GM21786 (cell line): Measurements from ENCODE around the gene GDF3.
"Not testable (repeated sequence)": the region's sequence is repeated elsewhere in the genome, so short reads cannot be mapped to it uniquely, and the experiment has no call there.

ENCODE experiments used
- ATAC-seq: cut with Tn5 transposase; IDR thresholded peaks from one replicate; pipeline ENCODE4 v1.9.1; 2021; ENCODE audit not compliant: unreplicated experiment

GDF3 gene

DNA sequence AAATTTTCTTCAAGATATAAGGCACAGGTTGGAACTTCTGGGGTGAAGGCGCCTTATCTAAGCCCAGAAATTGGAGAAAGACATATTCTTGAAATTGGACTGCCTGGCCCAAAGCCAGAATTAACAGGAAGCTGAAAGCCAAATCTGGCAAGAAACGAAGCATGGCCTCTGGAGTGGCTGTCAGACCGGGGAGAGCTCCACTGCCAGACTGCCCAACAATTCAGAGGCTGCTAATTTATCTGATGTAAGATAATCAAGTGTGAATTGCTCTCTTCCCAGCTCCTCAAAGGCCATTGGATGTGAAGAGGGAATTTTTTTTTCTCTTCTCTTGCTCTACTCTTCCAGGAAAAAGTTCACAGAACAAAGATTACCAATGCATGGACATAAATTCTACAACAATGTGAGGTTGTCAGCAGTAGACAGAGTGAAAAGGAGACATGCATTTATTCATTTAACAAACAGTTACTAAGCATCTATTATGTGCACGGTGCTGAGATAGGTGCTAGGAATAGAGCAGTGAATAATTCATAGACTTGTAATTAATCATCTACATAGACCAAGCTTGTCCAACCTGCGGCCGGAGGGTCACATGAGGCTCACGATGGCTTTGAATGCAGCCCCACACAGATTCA, at the start of gene GDF3:
TSS of gene GDF3 (minus strand) at position 210 of the 632 bp plus-strand sequence. CDS start at position 163, 47 bp downstream.
- ATAC-seq = no peak

DNA sequence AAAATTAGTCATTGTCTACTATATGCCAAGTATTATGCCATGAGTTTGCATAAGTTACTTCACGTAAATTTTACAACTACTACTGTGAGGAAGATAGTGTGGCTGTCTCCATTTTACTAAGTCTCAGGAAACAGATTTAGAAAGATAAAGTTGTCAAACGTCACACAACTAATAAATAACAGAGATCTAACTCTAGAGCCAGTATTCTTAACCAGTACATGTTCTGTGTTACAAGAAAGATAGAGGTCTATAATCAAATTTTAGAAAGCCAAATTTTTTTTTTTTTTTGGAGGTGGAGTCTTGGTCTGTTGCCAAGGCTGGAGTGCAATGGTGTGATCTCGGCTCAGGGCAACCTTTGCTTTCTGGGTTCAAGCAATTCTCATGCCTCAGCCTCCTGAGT, 37.4 kb upstream of the GDF3 start:
- no peak for ATAC-seq

DNA sequence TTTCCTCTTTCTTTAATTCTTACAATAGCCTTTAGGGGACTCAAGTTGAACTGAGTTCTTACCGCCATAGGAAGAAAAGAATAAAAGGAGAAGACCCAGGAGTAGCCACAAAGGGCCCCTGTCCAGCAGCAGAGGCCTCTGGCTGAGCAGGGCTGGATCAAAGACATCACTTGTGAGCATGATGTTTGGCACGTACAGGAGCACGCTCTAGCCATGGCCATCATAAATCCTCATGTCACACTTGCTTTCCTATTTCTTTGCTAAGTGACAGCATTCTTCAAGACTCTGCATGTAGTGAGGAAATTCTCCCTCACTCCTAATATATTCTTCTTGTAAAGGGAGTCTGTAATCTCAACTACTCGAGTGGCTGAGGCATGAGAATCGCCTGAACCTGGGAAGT, 35.9 kb upstream of the GDF3 start:
- no peak for ATAC-seq

DNA sequence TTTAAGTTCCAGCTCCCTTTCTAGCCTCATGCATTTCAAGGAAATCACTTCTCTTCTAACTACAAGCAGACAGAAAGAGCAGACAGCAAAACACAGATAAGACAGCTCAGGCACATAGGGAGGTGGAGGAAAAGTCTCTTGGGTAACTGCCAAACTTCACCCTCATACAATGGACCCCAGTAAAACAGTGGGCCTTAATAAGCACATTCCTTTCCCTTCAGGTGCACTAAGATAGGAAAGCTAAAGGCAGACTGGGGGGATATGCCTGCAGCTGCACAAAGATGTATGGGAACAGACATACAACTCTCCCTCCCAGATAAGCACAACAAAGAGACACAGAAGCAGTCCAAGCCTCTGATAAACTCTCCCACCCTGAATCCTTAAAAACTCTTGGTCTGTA, 35.4 kb upstream of the GDF3 start:
- not testable (repeated sequence) for ATAC-seq

DNA sequence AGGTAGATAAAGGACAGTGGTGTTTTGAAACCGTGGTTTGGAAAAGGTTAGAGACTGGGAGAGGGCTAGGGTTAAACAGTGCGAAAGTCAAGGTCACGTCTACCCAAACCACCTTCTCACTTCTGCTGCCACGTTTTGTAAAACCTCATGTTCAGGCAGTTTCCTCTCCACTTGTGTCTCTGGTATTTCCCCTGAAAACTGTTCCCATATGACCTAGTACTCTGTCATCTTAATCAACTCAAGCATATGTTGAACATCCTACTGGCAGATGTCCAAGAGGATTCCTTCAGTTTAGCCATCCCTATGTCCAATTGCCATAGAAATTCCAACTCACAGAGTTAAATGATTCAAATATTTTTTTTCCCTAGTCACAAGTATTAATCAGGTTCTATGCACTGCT, 34.2 kb upstream of the GDF3 start:
- ATAC-seq = no peak

DNA sequence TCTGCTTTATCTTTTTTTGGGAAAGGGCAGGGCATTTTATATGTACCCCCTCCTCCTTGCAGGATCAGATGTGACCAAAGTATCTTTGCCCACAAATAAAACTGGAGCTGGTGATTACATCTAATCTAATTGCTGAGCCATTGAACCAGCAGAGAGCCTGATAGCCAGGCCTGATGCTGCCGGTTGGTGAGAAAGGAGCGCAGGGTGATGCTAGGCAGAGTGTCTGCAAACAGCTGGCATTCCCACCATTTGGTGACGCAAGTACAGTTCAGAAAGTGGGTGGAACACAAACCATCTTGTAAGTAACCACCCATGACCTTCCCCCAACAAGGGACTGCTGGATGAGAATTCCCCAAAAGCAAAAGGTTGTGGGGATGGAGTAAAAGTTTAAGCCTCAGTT, 28.4 kb upstream of the GDF3 start:
- ATAC-seq = no peak

DNA sequence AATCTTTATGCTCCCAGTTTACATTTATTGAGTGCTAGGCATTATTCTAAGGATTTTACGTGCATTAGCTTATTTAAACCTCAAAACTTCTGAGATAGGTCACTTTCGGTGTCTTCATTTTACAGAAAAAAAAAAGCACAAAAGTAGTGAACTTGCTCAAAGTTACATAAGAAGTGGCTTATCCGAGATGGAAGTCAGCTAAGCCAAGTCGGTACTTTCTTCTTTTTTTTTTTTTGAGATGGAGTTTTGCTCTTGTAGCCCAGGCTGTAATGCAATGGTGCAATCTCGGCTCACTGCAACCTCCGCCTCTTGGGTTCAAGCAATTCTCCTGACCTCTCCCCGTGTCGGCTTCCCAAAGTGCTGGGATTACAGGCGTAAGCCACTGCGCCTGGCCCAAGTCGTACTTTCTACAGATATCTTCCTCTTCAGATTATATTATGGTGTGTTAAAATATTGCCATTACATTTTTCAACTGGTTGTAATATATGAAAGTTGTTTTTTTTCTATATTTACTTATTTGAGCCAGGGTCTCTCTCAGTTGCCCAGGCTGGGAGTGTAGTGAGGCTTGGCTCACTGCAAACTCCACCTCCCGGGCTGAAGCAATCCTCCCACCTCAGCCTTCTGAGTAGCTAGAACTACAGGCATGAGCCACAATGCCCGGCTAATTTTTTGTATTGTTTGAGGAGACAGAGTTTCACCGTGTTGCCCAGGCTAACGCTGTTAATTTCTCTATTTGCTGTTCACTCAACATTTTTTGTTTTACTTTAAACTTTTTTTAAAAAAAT, 24.6 kb upstream of the GDF3 start:
- no peak for ATAC-seq

DNA sequence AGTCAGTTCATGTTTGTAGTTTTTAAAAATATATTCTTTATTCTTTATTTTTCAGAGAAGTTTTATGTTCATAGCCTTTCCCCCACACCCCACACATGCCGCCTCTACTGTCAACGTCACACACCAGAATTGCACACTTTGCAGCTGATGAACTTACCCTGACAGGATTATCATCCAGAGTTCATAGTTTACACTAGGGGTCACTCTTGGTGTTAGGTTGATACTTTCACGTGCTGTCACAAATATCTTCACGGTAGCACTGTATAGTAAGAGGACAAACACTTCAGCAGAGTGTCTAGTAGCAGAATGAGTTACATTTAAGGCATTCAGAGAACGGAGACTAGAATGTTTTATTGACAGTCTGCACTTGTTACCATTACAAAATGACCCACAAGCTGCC, 20.8 kb upstream of the GDF3 start:
- ATAC-seq = no peak

DNA sequence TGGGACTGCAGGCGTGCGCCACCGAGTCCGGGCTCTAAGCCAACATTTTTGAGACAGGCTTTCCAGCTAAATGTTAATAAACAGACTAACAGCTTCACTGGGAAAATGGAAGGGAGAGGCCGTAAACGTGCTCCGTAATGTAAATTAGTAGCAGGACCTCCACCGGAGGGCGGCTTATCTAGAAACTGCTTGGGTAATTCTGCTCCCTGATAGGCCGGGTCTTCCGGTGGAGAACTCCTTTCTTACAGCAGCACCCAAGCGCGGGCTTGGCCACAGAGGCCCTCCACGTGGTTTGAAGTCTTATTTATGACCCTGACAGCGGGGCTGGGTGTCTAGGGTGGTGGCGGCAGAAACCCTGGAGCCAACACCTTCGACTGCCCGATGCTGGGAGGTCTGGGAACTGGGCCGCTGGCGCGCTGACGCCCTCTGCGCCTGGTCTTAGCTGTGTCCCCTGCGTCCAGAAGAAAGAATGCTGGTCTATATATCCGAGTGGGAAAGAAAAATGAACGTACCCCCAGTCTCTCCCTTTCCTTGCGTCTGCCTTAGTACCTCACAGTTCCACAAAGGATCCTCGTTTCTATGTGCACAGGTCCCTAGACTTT, 17.4 kb upstream of the GDF3 start:
- ATAC-seq = no peak

DNA sequence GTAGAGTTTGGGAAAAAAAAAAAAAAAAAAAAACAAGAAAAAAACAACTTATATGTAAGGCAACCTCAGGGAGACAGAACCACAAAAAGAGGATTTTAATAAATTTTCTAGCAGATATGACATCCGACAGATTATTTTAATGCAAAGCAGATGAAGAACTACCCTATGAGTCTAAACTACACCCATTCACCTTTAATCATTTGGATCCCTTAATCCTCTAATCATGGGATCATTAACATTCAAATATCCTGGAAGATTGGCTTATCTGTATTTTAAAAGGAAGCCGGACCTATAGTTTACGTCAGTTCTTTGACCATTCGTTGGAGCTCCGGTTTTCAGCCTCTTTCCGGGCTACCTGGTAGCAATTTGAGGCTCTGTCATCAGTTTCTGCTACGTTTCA, 15.6 kb upstream of the GDF3 start, which contains the start of gene DPPA3:
TSS of gene DPPA3 (plus strand) at position 301 of the 400 bp plus-strand sequence. CDS start 138 bp downstream, outside the sequence.
- no peak for ATAC-seq

DNA sequence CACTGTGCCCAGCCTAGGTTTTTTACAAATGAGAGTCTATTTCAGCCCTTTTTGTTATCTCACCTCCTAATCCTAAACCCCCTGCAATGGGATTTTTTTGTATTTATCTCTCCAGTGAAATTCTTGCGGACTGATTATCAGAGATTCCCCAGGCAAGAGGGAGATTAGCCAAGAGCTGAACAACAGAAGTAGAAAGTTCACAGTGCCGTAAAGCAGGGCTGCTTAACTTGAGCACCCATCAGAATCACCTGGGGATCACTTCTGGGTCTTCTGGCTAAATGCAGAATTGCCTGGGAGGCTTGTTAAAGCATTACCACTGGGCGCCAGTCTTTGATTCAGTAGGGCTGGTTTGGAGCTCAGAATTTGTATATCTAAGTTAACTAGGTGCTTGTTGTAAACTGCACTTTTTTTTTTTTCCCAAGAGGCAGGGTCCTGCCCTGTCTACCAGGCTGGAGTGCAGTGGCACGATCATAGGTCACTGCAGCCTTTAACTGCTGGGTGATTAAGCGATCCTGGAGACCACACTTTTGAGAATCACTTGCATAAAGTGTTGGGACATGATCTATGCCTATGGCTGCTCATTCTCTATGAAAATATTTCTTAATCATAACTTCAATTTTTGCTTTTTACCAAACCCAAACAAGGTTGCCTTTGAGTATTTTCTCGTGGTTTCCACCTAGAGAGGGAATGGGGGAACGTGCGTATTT, 14.5 kb upstream of the GDF3 start:
- no peak for ATAC-seq

DNA sequence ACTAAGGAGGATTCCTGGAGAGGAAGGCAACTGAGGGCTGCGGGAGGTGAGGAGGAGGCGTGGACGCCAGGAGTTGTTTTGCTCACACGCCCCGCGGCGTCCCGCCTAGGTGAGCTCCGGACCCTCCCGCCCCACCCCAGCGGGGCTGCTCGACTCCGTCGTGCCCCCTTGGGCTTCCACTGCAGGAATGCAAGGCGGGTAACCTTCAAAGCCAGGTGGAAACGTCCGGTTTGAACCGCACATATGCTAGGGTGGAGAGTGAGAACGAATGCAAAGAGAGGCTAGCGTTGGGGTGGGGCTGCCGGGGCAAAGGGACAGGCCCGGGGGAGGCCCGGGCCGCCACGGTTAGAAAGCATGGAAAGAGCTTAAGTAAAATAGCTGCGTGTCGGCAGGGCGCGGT, 10.3 kb upstream of the GDF3 start:
- ATAC-seq = no peak

DNA sequence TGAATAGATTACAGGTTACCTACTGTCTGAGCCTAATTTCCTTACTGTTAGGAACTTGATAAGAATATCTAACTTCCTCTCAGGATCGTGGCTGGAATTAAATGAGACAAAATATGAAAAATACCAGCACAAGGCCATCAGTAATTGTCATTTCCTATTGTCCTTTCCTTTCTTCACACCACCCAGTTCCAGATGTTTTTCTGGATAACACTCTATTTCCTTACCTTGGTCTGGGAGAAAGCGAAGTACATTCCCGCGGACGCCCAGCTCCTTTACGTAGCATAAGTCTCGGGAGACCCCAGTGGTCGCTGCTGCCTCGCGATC, 376 bp downstream of the GDF3 start:
- ATAC-seq = no peak

DNA sequence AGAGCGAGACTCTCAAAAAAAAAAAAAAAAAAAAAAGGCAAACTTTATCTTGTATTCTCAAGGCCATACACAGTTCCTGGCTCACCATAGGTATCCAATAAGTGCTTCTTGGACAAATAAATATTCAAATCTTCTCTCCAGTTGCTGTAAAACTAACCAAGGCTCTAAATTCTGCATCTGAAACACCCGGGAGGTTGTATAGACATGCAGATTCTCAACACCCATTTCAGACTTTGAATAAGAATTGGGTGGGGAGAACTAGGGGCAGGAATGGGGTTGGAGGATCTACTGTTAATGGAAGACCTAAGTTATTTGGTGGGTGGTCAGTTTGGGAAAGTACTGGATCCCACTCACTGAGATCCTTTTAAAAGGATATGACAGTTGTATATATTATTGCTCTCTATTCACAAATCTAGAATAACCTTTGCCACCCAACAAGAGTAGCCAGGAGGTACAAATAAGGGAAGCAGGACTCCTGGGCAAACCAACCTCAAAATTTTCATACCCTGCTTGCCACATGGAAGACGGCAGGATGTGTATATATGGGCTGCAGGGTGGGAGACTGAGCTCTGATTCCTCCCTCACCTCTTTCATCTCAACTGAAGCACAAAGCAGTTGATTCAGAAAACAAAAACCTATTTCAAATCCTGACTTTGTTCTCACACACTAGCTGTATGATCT, 879 bp downstream of the GDF3 start:
- ATAC-seq = no peak

DNA sequence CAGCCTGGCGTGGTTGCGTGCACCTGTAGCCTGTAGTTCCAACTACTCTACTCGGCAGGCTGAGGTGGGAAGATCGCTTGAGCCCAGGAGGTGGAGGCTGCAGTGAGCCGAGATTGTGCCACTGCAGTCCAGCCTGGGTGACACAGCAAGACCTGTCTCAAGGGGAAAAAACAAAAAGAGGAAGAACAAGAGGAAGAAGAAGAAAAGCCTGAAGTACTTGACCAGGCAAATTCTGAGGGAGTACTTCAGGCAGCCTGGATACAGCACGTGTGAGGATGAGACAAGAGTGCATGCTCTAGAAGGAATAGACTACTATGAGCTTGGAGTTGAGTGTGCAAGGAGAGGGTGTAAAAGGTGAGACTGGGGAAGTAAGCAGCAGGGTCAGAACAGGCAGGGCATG, 1.8 kb downstream of the GDF3 start:
- no peak for ATAC-seq

DNA sequence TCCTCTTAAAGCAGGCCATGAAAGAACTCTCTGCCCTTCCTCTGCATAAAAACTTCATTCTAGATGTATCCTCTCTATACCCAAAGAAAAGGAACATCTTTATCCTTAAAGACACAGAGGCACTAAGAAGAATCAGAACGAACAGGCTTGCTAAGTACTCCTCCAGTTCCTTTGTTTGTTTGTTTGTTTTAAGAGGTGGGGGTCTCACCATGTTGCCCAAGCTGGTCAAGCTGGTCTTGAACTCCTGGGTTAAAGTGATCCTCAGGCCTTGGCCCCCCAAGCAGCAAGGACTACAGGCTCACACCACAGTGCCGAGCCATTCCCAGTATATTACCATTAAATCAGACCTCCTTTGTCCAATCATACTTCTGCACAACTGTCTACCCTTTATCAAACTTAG, 14.0 kb downstream of the GDF3 start:
- no peak for ATAC-seq

DNA sequence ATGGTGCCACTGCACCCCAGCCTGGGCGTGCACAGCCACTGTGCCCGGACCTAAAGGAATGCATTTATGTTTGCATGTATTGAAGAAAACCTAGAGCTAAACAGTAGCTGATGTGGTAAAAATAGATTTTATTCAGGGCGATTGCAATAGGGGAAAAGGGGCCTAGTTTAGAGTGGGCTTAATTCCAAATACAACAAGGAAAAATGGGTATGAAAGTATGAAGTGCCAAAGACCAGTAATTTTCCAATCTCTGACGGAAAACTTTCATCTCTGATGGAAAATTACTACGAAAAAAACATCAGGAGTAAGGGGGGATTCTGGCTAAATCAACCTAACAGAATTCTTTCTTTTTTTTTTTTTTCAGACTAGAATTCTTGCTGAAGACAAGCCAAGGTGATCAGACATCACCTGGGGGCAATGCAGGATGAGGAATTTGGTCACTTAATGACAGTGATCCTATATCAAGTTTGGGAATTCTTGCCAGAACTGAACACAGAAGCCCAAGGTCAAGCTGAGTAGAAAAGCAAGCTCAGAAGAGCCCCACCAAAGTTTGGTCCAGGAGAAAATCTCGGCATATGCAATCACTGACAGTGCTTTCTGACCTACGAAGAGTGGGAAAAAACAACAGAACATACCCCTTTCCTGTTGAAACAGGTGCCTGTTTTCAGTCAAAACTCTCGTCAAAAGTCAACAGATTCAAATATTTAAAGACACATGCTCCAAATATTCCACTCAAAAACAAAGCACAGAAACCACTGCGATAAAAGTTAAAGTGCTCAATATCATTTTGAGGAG, 16.1 kb downstream of the GDF3 start:
- ATAC-seq = no peak

DNA sequence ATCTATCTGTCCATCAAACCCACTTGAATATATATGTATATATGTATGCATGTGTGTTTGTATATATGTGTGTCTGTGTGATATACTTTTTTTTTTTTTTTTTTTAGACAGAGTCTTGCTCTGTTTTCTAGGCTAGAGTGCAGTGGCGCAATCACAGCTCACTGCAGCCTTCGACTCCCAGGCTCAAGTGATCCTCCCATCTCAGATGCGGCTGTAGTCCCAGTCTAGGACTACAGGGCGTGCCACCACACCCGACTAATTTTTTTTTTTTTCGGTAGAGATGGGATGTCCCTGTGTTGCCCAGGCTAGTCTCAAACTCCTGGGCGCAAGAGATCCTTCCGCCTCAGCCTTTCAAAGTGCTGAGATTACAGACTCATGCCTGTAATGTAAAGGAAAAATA, 16.8 kb downstream of the GDF3 start:
- no peak for ATAC-seq

DNA sequence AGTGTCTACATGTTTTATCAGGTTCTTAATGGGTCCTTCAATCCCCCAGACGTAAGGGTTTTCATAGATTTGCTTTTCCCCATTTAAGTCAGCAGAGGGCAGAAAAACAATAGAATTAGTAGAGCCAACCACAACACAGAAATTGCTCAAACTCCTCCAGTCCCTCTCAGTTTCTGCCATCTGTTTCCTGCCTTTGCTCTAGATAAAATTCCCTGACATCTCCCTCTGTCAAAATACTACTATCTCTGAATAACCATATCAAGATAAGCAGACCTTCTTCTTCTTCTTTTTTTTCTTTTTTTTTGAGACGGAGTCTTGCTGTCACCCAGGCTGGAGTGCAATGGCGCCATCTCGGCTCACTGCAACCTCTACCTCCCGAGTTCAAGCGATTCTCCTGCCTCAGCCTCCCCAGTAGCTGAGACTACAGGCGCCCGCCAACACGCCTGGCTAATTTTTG, 18.1 kb downstream of the GDF3 start:
- not testable (repeated sequence) for ATAC-seq

DNA sequence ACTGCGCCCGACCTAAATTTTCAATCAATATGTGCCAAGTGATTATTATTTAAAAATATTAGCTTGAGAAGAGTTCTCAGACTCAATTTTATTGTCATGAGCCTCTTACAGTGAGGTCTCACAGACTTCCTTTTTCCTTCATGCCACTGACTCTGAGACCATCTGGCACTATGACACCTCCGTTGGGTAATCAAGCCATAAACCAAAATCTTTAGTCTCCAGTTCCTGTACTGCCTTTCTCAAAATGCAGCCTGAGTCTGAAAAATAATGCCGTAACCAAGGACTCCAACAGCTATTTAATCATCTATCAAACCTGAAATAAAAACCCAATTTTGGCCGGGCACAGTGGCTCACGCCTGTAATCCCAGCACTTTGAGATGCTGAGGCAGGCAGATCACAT, 20.1 kb downstream of the GDF3 start:
- not testable (repeated sequence) for ATAC-seq
